GM12878 (cell line): Measurements from ENCODE around the gene SLC9A3. TPM values are rescaled to one million over a fixed set of nuclear protein-coding genes. Genes with fewer than 3 reads are reported as not detected.

Source experiments
- ATAC-seq: fragments of 200-7000 bp; cut with Tn5 transposase; 3 replicates; pipeline ENCODE4 v1.9.1; 2020; ENCODE audit warnings: mild to moderate bottlenecking, moderate library complexity
- BruUV-seq: library from RNA; stranded (reverse); fragments of 400-500 nt; replicated peaks from 2 replicates; lab custom pipeline; 2021; lab: Mats Ljungman, UMichigan
- CTCF ChIA-PET: fragments of 300-600 bp; sonication (Branson Sonifier 250); formaldehyde crosslinking; extraction: SDS; loops from one replicate; lab custom pipeline; 2021; ENCODE audit warnings: inconsistent platforms; lab: Yijun Ruan, JAX
- POLR2A ChIA-PET: fragments of 350-600 bp; formaldehyde crosslinking; extraction: SDS; loops from one replicate; lab custom pipeline; 2021; ENCODE audit warnings: inconsistent platforms; lab: Charles Lee
- RAD21 ChIA-PET: fragments of 300-600 bp; sonication (Branson Sonifier 250); formaldehyde crosslinking; loops from one replicate; lab custom pipeline; 2023; ENCODE audit warnings: antibody characterized with exemption; ENCODE audit not compliant: unreplicated experiment; lab: Charles Lee
- SMC1A ChIA-PET: fragments of 300-600 bp; sonication (Branson Sonifier 250); formaldehyde crosslinking; loops from one replicate; lab custom pipeline; 2023; ENCODE audit not compliant: unreplicated experiment, uncharacterized antibody; lab: Charles Lee
- DNase-seq: peaks from one replicate; pipeline ENCODE4 v3.0.0-alpha.2; 2011; ENCODE audit warnings: low read depth, low spot score
- FAIRE-seq: peaks from 3 replicates; lab custom pipeline; 2011; peaks lifted over from hg19 to GRCh38; lab: Jason Lieb, UNC
- H2AFZ ChIP-seq: 2 replicates; pipeline ENCODE4 v1.6.0; 2011; ENCODE audit warnings: low read depth, low read length, control low read depth; ENCODE audit not compliant: control insufficient read depth
- H3K27ac ChIP-seq: 2 replicates; pipeline ENCODE4 v1.5.1; 2011; ENCODE audit warnings: control low read depth; ENCODE audit not compliant: control insufficient read depth, insufficient read depth
- H3K27me3 ChIP-seq, 2 experiments: replicated peaks in 1 of 2; 2 replicates each; pipeline versions ENCODE4 v1.6.0 to v1.6.1; 2011; ENCODE audit warnings: low read length in 1 of 2; ENCODE audit not compliant: control insufficient read depth in 2 of 2, insufficient read depth in 2 of 2
- H3K36me3 ChIP-seq, 2 experiments: 2 replicates each; pipeline ENCODE4 v1.5.1; 2011; ENCODE audit warnings: low read length in 1 of 2; ENCODE audit not compliant: control insufficient read depth in 2 of 2, insufficient read depth in 2 of 2
- H3K4me1 ChIP-seq: 2 replicates; pipeline ENCODE4 v1.6.1; 2011; ENCODE audit warnings: mild to moderate bottlenecking, low read length, moderate library complexity, mixed read lengths; ENCODE audit not compliant: control insufficient read depth, insufficient read depth
- H3K4me2 ChIP-seq: 2 replicates; pipeline ENCODE4 v1.6.0; 2011; ENCODE audit warnings: control low read depth; ENCODE audit not compliant: control insufficient read depth, insufficient read depth
- H3K4me3 ChIP-seq: fragments of 200-600 bp; sonication (generic); 2 replicates; pipeline ENCODE4 v1.5.1; 2016
- H3K79me2 ChIP-seq: 2 replicates; pipeline ENCODE4 v1.6.0; 2011; ENCODE audit warnings: low read length; ENCODE audit not compliant: control insufficient read depth, insufficient read depth
- H3K9ac ChIP-seq: 2 replicates; pipeline ENCODE4 v1.8.0; 2011; ENCODE audit warnings: low read length, control low read depth, mixed read lengths; ENCODE audit not compliant: control insufficient read depth, insufficient read depth
- H3K9me3 ChIP-seq: replicated peaks from 3 replicates; pipeline ENCODE4 v1.5.1; 2011; ENCODE audit warnings: mild to moderate bottlenecking, low read length; ENCODE audit not compliant: control insufficient read depth, insufficient read depth
- H4K20me1 ChIP-seq: 2 replicates; pipeline ENCODE4 v1.6.0; 2011; ENCODE audit not compliant: control insufficient read depth, insufficient read depth
- DPF2 ChIP-seq: fragments of 450-650 bp; IDR thresholded peaks from 2 replicates; pipeline ENCODE4 v1.6.1; 2017; ENCODE audit warnings: mild to moderate bottlenecking
- HDGF ChIP-seq: fragments of 450-650 bp; IDR thresholded peaks from 2 replicates; pipeline ENCODE4 v1.6.1; 2016; ENCODE audit warnings: antibody characterized with exemption
- MEF2A ChIP-seq: IDR thresholded peaks from 2 replicates; pipeline ENCODE4 v1.6.1; 2011; ENCODE audit warnings: low read depth, mild to moderate bottlenecking, low read length, moderate library complexity; ENCODE audit not compliant: insufficient read depth
- NFYA ChIP-seq: IDR thresholded peaks from 2 replicates; pipeline ENCODE4 v1.6.1; 2011; ENCODE audit warnings: low read depth, mild to moderate bottlenecking, low read length, improper control_type of control experiment, borderline replicate concordance
- POLR2A ChIP-seq: IDR thresholded peaks from 2 replicates; pipeline ENCODE4 v1.6.1; 2011; ENCODE audit warnings: low read depth, mild to moderate bottlenecking, low read length
- SRF ChIP-seq, 2 experiments: IDR thresholded peaks; 2 replicates each; pipeline ENCODE4 v1.6.1; 2011; ENCODE audit warnings: low read depth in 2 of 2, low read length in 2 of 2, mild to moderate bottlenecking in 1 of 2, moderate library complexity in 1 of 2
- TAF1 ChIP-seq: IDR thresholded peaks from 2 replicates; pipeline ENCODE4 v1.6.1; 2011; ENCODE audit warnings: mild to moderate bottlenecking, low read depth, low read length, borderline replicate concordance
- WGBS: methylation state at CpG from one replicate; pipeline ENCODE4 v1.1.6; 2016; ENCODE audit warnings: low lambda C conversion rate; ENCODE audit not compliant: insufficient replicate concordance, insufficient coverage; ENCODE audit errors: missing lambda C conversion rate; 5-methylcytosine and 5-hydroxymethylcytosine counted together
- in situ Hi-C: fragments of 300-500 bp; cut with MboI; formaldehyde crosslinking; loops from 9 replicates; pipeline ENCODE4 v1.14.3; 2018; ENCODE audit warnings: mixed read lengths
- intact Hi-C: fragments of 100-400 bp; cut with micrococcal nuclease; formaldehyde crosslinking; loops from one replicate; pipeline ENCODE4 v1.14.2; 2022; ENCODE audit not compliant: unreplicated experiment
- polyA plus RNA-seq, 11 experiments: library from polyadenylated mRNA; depleted of rRNA in 4 of 11; unstranded in 6 of 11; stranded (reverse) in 5 of 11; fragments of >200 nt; fragmentation: Nextera tagmentation in 4 of 11; fragmentation: Illumina TruSeq in 1 of 11; extraction: Ambion mirVana in 4 of 11; extraction: Trizol in 1 of 11; gene quantifications; 1 replicate in 1 of 11; 2 replicates in 10 of 11; pipeline versions ENCODE4 v1.2.1 to v1.2.3, GENCODE V29; 2011 to 2016; ENCODE audit warnings: inconsistent platforms in 2 of 11, missing spikeins in 2 of 11, low read depth in 1 of 11
- total RNA-seq, 4 experiments: library from RNA; depleted of rRNA in 3 of 4; stranded (reverse); fragments of >200 nt in 3 of 4; fragmentation: Illumina TruSeq in 1 of 4; extraction: Trizol in 1 of 4; gene quantifications; 2 replicates each; pipeline versions ENCODE4 v1.2.1 to v1.2.3, GENCODE V29; 2013 to 2021
- TF ChIP-seq, protein P1 (sequence below): IDR thresholded peaks from 2 replicates; pipeline ENCODE4 v1.6.1; 2012; ENCODE audit warnings: low read depth, low read length, improper control_type of control experiment
- TF ChIP-seq, protein P2 (sequence below): IDR thresholded peaks from 2 replicates; pipeline ENCODE4 v1.6.1; 2012; ENCODE audit warnings: low read depth, low read length, improper control_type of control experiment
- TF ChIP-seq, protein P3 (sequence below): fragments of 150-350 bp; IDR thresholded peaks from 2 replicates; pipeline ENCODE4 v1.6.1; 2014; ENCODE audit warnings: mild to moderate bottlenecking, low read depth, low read length

Gene SLC9A3
- total and polyA plus RNA-seq, 10 of the 15 experiments (the other 5 are each of a cell fraction or from before 2014, with no cell fraction given), result 0.04 to 5.2 (median 2.3) TPM; not detected in 1

DNA sequence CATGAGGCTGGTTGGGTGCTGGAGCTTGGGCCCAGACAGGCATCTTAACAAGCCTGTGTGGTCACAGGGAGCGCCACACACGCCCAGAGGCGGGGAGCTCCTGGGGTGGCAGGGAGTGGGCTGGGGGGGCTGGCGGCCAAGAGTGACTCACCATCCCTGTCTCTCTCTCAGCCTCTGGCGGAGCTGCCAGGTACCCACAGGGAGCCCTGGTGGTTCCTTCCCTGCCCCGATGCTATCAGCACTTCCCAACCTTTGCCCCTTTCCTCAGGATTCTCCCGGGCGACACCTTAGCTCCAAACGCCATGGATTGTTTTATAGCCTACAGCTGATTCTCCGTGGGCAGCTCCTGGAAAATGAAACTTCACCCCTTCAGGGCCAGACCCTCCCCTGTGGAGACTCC is 5.5 kb downstream of the SLC9A3 start (continued):
- TF ChIP-seq SRF (IDR thresholded peaks at IDR 0.05; ENCODE audit: low read depth in 2 of 2, low read length in 2 of 2) (no peak), NFYA (no peak)
- TF ChIP-seq, protein P1, sequence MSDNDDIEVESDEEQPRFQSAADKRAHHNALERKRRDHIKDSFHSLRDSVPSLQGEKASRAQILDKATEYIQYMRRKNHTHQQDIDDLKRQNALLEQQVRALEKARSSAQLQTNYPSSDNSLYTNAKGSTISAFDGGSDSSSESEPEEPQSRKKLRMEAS, result no peak
- TF ChIP-seq, all 136 proteins: peak for 0

DNA sequence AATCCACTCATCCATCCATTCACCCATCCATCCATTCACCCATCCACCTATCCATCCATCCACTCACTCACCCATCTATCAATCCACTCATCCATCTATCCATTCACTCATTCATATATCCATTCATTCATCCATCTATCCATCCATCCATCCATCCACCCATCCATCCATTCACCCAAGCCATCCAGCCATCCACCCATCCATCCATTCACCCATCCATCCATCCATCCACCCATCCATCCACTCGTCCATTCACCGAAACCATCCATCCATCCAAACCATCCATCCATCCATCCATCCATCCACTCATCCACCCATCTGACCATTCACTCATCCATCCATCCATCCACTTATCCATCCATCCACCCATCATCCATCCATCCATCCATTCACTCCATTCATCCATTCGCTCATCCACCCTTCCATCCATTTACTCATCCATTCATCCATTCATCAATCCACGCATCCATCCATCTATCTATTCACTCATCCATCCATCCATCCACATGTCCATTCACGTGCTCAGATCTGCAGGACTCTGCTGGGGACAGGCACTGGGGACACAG is 6.6 kb downstream of the SLC9A3 start:
- DNase-seq (no peak), FAIRE-seq (no peak), ATAC-seq (no peak)
- Histone ChIP-seq H3K36me3 (no peaks in the 10 kb centered on the region), H2AFZ (no peak overlapping the region), H3K9me3 (no peaks in the 10 kb centered on the region), H3K4me2 (no peak overlapping the region), H3K27ac (no peak overlapping the region), H4K20me1 (no peaks in the 10 kb centered on the region), H3K4me1 (no peaks in the 10 kb centered on the region), H3K9ac (no peak overlapping the region), H3K27me3 (peaks cover 1 to 3% of the 10 kb centered on the region in 2 experiments; a peak in 2 of 4 replicates), H3K4me3 (no peak overlapping the region), H3K79me2 (no peaks in the 10 kb centered on the region)
- in situ Hi-C loops (no loop called here), intact Hi-C loops (no loop called here)
- ChIA-PET RAD21 (no interaction called here), SMC1A (no interaction called here), POLR2A (no interaction called here), CTCF (no interaction called here)
- TF ChIP-seq MEF2A (no peak), HDGF (no peak), POLR2A (no peak), TAF1 (no peak), DPF2 (no peak)
- TF ChIP-seq, protein P2, sequence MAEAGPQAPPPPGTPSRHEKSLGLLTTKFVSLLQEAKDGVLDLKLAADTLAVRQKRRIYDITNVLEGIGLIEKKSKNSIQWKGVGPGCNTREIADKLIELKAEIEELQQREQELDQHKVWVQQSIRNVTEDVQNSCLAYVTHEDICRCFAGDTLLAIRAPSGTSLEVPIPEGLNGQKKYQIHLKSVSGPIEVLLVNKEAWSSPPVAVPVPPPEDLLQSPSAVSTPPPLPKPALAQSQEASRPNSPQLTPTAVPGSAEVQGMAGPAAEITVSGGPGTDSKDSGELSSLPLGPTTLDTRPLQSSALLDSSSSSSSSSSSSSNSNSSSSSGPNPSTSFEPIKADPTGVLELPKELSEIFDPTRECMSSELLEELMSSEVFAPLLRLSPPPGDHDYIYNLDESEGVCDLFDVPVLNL, result no peak
- TF ChIP-seq, protein P3, sequence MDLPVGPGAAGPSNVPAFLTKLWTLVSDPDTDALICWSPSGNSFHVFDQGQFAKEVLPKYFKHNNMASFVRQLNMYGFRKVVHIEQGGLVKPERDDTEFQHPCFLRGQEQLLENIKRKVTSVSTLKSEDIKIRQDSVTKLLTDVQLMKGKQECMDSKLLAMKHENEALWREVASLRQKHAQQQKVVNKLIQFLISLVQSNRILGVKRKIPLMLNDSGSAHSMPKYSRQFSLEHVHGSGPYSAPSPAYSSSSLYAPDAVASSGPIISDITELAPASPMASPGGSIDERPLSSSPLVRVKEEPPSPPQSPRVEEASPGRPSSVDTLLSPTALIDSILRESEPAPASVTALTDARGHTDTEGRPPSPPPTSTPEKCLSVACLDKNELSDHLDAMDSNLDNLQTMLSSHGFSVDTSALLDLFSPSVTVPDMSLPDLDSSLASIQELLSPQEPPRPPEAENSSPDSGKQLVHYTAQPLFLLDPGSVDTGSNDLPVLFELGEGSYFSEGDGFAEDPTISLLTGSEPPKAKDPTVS, result no peak
- BruUV-seq, result no TSS peak
- WGBS, result 51% methylated on average over 5 of the region's 5 CpGs
